Islet precursor cell (in vitro differentiated cells): Measurements from ENCODE around the gene ESF1.
"Not testable (repeated sequence)": the region's sequence is repeated elsewhere in the genome, so short reads cannot be mapped to it uniquely, and the experiment has no call there.

Experiments
- DNase-seq: peaks from one replicate; pipeline ENCODE4 v3.0.0-alpha.2; 2018

Gene ESF1

GRCh38 chr20:13738187-13738586, 46.5 kb downstream of the ESF1 start:
- DNase-seq: not testable (repeated sequence)

DNA sequence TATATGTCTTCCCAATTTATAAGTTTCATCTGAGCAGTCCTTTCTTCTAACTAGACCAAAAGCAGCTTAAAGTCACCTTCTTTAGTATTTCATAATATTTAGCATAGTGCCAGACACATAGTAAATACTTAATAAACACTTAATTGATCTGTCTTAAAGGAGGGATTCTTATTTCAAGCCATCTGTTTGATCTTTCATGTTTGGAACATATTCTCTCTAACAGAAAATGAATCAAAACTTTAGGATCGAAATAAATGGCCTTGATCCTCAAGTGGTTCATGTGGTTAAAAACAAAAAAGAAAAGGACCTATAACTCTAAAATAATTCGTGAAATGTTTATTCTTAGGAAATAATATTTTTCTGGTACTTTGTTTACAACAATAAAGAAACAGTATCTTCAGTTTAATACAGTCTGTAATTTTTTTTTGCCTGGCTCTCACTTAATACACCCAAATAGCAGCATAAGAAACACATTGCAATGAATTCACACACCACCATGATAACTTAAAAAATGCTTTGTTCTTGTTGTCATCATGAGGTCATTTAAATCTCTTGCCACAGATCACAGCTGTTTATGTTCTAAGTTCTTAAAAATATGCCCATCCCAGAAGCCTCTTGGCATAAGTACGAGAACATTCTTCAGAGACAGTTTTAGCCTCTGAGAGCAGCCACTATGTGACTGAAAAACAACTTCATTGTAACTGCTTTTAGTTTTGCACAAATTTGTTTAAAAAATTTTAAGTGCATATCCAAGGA, 48.1 kb downstream of the ESF1 start:
- no peak for DNase-seq

DNA sequence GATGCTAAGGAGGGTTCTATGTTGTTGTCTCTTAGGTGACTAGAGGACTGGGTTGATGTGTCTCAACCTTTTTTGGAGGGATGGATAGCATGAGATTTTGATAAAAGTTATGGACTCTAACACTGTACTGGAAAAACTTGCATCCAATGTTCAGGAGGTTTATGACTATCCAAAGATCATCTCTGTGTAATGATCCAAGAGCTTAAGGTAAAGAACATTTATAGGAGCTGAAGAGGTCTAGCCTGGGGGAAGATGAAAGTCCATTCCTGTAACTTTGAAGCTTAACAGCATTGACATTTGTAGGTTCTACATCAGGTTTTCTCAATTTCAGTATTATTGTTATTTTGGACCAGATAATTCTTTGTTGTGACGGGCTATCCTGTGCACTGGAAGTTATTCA, 48.9 kb downstream of the ESF1 start:
- DNase-seq: no peak

- no peak for DNase-seq
Observed at GRCh38 chr20:13723011-13723410, 61.7 kb downstream of the ESF1 start.

GRCh38 chr20:13718171-13718570, 66.5 kb downstream of the ESF1 start:
- no peak for DNase-seq

DNA sequence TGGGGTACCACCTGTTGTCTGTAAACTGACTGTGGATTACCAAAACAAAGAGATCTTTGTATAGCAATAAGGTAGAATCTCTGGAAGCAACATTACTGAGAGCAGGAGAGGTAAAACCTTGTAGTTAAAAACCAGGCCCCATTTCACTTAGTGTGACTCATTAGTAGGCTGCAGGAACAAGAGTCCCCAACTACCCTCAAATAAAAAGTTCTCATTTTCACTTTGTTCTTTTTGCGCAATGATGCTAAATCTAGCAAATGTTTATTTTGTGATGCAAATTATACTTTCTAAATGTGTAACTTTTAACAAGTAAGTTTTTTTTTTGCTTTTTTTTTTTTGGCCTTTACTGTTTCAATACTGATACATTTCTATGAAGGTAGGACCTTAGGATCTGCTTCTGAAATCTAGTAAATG, 67.1 kb downstream of the ESF1 start:
- DNase-seq: no peak

GRCh38 chr20:13715171-13715570, 69.5 kb downstream of the ESF1 start:
- DNase-seq: no peak

GRCh38 chr20:13708234-13708633, 76.5 kb downstream of the ESF1 start:
- DNase-seq: no peak

- DNase-seq: no peak
Observed at GRCh38 chr20:13703265-13703664, 81.5 kb downstream of the ESF1 start.

DNA sequence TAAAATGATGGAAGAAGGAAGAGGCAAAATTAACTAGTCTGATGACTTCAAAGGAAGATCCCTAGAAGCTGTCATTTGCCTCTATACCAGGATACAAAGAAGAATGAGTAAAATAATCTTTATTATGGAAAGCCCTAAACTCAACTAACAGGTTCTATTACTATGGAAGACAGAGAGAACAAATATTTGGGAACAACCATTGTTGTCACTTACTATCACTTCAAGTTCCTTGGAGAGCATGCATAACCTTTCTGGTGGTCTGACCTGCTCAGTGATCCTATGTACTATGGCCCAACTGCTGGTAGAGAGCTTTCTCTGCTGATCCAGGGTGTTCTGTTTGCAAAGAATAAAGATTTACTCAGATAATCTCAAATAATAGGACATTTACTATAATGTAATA, 83.2 kb downstream of the ESF1 start:
- no peak for DNase-seq

GRCh38 chr20:13700761-13701160, 84.0 kb downstream of the ESF1 start:
- no peak for DNase-seq

- no peak for DNase-seq
Observed at GRCh38 chr20:13694420-13695150, 90.1 kb downstream of the ESF1 start.

GRCh38 chr20:13692802-13693736, 91.7 kb downstream of the ESF1 start:
- DNase-seq: no peak

- no peak for DNase-seq
Observed at GRCh38 chr20:13690943-13691342, 93.8 kb downstream of the ESF1 start.

DNA sequence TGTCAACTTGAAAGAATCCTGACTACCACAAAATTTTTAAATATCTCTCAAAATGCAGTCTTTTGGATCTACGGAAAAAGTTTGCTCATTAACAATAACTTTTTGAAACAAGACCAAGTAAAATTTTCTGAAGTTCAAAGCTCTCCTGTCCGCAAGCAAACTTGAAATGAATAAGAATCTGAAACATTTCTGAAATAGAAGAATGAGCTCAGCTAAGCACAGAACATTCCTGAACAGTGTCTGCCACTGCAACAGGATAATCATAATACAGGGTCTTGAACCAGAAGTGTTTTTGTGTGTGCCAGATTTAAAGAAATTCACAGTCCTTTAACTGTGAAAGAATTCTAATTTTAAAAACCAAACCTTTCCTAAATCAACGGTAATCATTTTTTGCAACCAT, 96.9 kb downstream of the ESF1 start:
- DNase-seq: no peak

DNA sequence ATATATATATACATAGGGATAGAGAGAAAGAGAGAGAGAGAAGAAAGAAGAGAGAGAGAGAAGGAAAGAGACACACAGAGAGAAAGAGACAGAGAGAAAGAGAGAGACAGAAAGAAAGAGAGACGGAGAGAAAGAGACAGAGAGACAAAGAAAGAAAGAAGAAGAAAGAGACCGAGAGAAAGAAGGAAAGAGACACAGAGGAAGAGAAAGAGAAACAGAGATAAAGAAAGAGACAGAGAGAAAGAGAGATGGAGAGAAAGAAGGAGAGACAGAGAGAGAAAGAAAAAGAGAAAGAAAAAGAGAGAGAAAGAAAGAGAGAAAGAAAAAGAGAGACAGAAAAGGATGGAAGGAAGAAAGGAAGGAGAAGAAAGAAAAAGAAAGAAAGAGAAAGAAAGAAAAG, 99.1 kb downstream of the ESF1 start:
- DNase-seq: no peak

GRCh38 chr20:13684566-13685222, 100.0 kb downstream of the ESF1 start:
- no peak for DNase-seq

GRCh38 chr20:13683833-13684232, 100.9 kb downstream of the ESF1 start:
- DNase-seq: no peak

GRCh38 chr20:13681248-13682125, 103.2 kb downstream of the ESF1 start:
- peak; percentile 54 for DNase-seq

DNA sequence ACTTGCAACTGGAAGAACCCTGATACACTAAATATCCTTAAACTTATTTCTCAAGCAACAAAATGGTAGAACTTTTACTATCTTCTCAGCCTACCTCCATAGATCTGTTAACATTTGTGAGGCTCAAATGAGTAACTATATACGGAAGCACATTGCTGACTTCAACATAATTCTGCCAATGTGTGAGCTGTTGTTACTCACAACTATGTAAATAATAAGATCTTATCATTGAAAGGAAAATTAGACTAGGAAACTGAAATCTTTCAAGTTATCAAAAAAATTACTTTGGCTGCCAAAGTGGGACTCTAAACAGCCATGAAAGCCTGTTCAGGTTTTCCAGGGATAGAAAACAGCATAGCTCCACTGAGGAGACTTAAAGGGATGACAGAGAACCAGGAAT, 105.8 kb downstream of the ESF1 start:
- DNase-seq: no peak

DNA sequence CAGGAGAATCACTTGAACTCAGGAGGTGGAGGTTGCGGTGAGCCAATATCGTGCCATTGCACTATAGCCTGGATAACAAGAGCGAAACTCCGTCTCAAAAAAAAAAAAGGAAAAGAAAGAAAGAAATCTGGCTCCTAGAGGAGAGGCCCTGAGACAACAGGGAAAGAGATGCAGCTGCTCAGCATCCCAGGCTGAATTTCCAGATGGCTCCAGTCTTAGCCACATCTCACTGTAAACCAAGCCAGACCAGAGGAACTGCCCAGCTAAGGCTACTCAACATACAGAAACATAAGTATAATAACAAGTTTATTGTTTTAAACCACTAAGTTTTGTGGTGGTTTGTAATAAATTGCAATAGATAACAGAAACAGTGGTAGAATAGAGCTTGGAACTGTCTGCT, 107.5 kb downstream of the ESF1 start:
- DNase-seq: no peak

DNA sequence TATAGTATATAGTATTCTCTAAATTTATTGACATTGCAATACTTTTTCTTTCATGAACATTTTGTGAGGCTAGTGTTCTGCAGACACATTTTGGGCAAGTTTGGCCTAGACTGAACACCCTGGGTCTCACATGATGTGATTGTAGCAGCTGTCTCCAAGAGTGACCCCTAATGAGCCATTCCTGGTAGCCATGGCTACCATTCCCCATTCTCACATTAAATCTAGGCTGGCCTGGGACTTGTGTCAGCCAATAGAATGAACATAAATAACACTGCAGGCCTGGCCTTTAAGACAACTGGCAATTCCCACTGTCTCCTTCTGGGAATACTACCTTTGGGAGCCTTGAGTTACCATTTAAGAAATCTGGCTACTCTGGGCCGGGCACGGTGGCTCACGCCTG, 108.0 kb downstream of the ESF1 start:
- DNase-seq: no peak
